HG02759 (cell line): ENCODE measurements around the gene CCM2.
"Not testable (repeated sequence)": the region's sequence is repeated elsewhere in the genome, so short reads cannot be mapped to it uniquely, and the experiment has no call there.

Experiments used
- ATAC-seq: cut with Tn5 transposase; IDR thresholded peaks from one replicate; pipeline ENCODE4 v1.9.1; 2021; ENCODE audit warnings: mild to moderate bottlenecking, moderate library complexity; ENCODE audit not compliant: unreplicated experiment

CCM2 gene

DNA sequence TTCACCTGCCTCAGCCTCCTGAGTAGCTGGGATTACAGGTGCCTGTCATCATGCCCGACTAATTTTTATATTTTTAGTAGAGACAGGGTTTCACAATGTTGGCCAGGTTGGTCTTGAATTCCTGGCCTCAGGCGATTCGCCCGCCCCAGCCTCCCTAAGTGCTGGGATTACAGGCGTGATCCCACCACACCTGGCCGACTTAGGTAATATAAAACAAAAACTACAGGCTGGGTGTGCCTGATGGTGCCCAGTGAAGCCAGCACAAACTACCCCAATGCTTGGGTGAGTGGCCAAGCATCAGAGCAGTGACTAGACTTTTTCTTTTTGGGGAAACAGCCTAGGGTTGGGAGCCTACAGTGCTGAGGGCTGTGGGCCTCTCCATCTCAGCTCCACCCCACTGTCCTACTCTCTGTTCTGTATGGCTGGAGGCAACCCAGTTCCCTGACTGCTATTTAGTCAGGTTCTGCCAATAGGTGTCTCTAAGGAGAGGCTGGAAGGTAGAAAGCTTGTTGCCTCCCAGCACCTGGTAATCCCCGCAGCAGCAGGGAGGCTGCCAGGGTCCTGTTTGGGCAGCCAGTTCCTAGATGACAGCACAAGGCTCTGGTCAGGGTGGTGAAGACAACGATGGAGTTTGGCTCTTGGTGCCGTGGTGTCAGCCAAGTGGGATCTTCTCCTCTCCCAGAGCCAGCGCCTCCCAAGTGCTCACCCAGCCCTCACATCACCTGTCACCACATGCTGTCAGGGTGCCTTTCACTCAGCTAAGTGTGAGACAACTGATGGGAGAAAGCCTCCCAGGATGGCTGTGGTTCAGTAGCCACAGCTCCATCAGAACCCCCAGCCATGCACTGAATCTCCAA, 99.2 kb downstream of the CCM2 start:
- no peak for ATAC-seq

DNA sequence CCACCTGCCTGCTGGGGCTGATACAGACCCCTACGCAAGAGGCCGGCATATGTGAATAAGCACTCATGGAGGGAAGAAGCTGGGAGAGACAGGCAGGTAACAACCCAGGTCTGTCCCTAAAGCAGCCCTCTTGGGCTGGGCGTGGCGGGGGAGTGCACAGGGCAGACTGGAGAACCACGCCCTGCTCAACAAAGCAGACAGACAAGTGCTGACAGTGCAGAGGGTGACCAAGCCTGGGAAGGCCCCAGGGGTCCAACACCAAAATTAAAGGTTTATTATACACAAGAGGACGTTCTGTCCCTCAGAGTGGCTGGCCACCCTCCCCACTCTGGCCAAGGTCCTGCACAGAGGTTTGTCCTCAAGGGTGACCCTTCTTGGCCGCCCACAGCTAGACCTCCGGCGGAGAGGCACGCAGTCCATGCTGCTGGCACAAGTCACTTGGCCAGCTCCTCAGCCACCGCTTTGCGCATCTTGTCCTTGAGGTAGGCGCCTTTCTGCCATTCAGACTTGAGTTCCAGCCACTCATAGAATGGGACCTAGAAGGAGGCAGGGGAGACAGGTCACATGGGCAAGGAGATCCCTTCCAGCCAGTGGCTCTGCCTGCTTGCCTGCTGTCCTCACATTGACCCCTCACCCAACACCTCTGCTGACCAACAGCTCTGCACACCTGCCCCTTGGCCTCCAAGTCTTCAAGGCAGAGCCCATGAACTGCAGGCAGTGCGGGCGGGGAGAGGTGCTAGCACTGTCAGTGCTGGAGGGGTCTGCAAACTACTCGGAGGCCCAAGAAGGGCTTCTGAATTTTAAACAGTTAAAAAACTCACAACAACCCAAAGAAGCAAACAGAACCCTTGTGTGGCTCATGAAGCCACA, 100.1 kb downstream of the CCM2 start:
- no peak for ATAC-seq

DNA sequence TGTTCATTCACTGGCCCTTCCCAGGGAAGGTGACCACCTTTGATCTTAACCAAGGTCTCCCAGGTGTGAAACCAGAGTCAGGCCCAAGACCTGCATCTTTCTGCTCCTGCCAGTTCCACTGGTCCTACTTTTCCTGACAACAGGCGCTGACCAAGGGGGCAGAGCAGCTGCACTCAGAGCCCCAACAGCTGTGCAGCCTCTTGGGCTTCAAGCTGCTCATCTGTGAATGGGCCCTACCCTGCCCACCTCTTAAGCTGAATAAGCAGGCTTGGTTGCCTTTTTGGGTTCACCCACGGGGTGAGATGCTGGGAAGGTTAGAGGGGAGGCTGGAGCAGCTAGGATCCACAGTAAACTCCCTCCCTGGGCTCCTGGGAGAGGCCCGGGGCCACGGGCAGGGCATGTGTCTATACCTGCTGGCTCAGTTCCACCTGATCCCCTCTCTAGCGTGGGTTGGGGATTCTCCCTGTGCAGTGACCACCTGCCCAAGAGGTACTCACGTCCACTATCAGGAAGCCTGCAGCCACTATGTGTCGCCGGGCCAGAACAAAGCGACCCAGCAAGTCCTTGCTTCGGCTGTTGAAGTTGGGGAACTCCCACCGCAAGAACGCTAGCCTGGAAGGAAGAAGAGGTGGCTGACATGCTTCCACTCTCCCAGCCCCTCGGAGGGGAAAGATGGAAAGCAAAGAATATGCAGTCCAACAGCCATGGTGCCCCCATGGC, 100.9 kb downstream of the CCM2 start:
- no peak for ATAC-seq

DNA sequence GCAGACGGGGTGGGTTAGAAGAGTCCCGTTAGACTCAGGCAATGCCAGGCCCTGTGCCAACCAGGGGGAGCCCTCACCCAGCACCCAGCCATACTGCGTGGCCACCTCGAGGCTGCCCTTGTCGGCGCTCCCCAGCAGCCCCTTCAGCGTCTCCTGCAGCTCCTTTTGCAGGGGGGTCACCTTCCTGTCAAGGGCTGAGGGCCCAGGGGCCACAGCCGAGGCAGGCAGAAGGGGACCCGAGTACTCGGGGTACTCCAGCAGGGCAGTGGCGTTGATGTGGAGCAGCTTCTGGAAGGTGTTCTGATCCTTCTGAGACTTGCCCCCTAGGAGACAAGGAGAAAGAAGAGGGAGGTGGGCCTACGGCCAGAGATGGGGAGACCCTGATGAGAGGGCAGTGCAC, 101.7 kb downstream of the CCM2 start:
- ATAC-seq: no peak

DNA sequence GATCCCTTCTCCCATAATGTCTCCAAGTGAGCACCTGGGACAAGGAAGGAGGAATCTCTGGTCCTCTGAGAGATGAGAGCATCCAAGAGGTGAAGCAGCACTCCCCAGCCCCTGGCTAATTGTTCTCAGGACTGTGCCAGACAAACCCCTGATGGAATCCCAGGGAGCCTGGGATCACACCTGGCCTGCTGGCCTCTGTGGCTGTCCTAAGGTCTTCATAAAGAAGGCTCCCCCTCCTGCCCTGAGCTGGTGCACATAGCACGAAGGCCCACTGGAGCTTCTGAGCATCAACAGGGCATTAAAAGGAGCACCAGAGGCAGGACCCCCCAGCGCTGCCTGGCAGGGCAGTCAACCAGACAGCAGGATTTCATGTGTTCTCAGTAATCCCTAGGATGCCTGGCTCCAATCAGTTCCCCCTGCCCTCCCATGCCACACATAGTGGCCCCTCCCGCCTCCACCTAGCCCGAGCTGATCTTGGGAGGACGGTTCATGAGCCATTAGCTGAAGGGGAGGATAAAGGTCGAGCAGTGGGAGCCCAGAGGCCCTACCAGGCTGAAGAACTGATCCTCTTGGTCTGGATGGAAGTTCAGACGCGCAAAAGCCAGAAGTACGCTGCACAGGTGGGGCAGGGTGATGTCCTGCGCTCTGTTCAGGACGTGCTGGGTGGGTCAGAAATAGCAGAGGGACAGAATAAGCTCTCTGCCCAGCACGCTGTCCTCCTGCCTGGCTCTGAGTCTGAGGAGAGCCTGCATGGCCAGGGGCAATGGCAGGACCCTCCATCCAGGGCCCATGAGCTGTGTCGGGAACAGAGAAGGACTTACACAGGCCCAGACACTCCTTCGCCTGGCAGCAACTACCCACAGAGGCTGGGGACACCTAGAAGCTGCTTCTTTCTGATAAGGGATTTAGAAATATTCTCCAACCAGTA, 103.0 kb downstream of the CCM2 start:
- ATAC-seq: no peak

DNA sequence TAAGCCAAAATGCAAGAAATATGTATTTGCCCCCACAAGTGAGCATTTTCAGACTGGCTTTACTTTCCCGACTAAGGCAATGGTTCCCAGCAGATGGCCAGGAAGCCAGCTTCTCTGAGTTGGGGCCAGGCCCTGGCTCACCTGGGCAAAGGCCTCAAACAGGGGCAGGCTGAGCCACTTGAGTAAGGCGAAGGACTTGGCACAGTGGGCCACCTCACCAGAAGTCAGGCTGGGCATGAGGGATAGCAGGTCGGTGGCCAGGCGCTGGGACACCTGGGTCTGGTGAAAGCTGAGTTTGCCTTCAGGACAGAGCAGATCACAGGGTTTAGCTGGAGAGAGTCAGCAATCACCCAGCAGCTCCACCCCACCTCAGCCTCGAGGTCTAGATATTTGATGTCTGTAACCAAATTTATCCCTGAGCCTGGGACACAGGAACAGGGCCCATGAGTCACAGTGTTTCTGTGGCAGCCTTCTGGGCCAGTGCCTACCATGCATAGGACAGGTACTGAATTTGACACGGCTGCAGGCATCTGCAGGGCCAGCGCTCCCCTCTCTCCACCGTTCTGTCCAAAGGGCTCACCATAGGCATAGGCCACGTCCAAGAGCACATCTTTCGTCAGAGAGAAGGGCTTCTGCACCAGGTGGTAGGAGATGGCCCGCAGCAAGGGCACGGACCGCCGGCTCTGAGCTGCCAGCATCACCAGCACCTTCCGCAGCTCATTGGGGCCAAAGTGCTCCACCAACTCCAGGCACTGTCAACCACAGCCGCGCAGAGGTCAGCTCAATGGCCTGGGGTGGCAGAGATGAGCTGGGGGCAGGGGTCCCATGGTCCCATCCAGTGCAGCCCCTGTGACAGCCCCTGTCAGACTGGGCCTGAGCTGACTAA, 104.2 kb downstream of the CCM2 start:
- ATAC-seq: no peak

DNA sequence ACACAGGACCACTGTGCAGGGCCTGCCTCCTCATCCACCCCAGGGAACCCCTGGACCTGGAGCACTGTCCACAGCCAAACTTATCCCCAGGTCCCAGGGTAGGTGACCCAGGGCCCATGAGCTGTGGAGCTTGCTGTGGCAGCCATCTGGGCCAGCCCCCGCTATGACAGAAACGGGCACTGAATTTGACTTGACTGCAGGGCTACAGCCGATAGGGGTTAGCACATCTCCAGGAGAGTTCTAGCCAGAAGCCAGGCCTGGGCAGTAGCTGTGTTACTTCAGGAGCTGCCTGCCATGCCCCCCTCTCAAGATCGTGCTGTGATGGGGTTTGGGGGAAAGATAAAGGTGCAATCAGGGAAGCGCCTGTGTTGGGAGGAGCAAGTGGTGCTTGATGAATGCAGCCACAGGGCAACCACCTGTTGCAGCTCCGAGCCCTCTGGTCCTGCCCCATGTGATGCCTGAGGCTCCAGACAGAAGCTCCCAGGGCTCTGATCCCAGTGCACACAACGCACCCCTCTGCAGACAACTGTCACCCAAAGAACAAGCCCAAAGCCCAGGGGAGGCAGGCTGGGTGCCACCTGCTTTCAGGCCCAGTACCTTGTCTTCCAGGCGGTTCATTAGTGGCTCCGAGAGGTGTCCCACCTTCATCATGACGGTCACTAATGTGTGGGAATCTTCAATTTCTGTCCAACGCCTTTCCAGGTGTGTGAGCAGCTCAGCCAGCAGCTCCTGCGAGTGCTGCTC, 105.0 kb downstream of the CCM2 start:
- ATAC-seq: no peak

DNA sequence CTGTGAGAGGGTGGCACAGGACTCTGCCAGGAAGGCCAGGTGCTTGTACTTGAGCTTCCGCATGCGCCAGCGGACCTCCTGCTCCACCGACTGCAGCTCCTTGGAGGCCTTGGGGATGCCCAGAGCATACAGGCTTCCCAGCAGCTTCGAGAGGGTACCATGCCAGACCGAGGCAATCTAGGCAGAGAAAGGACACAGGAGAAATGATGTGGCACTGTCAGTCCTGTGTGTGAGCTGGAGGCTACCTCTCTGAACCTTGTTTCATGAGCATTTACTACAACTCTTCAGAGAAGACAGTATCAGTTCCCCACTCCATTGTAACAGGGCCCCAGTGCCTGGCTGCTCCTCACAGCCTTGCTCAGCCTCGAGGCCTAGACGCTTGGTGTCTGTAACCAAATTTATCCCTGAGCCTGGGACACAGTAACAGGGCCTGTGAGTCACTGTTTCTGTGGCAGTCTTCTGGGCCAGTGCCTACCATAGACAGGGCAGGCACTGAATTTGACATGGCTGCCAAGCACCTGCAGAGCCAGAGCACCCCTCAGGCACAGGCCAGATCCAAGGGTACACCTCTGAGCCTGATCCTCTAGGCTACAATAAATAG, 105.7 kb downstream of the CCM2 start:
- ATAC-seq: no peak

DNA sequence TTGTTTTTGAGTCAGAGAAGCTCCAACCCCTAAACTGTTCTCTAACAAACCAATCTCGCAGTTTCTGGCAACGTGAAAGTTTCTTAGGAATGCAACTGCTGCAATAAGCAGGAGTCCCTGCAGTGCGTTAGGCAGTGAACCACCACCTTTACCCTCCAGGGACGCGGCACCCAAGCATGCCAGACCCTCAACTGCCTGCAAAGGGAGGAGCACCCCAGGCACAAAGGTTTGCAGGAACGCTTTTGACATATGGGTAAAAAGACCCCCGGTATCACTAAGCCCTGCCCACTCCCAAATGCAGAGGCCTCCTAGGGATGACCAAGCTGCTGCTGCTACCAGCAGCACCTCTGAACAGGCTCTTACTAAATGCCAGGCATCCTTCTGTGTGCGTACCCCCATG, 106.8 kb downstream of the CCM2 start:
- ATAC-seq: no peak

DNA sequence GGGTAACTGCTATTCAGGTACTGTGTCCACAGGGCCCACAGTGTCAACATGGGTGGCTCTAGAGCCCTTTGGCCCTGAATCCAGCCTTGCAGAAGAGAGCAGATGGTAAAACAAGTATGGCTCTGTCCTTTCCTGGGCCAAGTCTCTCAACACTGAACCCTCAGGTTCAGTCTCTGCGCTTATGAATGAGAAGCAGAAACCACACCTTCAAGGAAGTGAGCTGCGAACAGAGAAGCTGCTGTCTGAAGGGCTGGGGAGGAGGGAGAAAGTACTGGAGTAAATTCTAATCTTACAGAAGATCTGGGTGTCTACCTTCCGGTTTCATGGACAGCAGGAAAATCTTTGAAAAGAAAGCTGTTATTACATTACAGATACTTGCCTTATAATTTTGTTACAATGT, 107.4 kb downstream of the CCM2 start:
- ATAC-seq: no peak

DNA sequence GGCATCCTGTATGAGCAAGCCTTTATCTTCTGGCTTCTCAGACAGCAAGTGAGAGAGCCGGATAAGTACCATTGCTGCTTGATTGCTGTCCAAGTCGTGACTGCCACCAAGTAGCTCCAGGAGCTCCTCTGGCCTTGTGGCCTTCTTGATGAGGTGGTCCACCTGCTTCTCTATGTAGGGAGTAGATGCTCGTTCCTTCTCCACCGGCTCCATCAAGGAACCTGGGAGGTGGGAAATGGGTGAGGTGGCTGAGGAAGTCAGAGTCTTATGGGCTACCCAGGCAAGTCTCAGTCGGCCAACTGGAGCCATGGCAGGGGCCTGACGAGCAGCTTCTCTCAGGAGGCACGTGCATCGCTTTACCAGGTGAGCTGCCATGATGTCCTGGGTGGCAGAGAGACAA, 108.9 kb downstream of the CCM2 start:
- ATAC-seq: no peak

DNA sequence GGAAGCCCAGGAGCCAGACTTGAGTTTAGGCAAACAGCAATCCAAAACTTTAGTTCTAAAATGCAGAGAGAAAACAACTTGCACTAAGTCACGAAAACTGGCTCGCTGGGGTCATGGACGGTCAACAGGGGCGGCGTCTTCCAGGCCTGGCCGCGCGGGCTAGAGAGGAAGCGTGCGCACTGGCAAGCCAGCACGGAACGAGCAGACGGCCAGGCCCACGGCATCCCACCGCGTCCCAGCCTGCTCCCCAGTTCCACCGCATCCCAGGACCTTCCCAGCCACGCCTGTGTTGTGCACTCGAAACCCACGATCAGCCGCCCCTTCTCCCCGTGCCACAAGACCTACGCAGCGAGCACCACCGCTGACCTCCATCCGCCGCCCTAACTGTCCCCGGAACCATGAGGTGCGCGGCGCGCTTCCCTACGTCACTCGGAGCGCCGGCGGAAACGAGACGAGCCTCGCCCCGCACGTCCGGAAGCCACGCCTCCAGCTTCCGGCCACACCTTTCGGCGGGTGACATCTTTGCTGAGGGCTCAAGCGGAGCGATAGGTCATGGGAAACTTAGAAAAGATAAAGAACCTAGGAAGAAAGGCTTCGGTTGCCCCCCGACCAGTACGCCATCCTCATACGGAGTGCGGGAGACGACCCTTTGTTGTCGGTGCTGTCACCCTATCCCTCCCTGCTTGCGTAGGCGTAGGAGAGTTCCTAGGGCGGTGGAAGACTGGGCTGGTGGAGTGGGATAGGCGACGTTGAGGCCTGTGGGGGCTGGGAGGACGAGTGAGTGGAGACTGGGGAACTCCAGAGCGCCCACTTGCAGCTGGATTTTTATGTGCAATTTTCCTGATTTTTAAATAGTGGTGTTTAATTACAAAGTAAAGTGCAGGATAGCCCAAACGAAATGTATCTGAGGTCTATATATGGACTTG, 111.6 kb downstream of the CCM2 start, which contains the start of gene TBRG4:
TSS of gene TBRG4 (minus strand) at position 400 of the 926 bp plus-strand sequence. CDS start 2,460 bp downstream, outside the sequence.
- peak; percentile 94 for ATAC-seq

DNA sequence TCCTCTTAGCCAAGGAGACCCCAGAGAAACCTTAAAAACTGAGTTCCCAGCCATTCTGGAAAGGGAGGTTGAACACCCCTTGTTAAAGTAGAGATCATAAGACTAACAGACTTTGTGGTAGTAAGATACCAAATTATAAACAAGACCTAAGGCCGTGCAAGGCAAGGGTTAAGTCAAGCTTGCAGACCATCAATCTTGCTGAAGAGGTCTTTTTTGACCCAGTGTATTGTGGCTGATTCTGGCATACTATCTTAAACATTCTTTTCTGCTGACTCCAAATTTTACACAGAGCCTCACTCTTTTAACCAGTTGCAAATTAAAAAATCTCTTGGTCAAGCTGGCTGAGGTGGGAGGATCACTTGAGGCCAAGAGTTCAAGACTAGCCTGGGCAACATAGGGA, 112.6 kb downstream of the CCM2 start:
- no peak for ATAC-seq

DNA sequence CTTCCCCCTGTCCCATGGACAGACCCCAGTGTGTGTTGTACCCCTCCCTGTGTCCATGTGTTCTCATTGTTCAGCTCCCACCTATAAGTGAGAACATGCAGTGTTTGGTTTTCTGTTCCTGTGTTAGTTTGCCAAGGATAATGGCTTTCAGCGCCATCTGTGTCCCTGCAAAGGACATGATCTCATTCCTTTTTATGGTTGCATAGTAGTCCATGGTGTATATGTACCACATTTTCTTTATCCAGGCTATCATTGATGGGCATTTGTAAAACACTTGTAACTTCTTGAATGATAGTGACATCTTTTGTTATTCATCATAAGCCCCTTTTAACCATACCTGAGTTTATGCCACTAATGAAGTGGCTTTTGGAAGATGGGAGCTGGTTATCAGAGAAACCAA, 114.3 kb downstream of the CCM2 start:
- ATAC-seq: not testable (repeated sequence)

DNA sequence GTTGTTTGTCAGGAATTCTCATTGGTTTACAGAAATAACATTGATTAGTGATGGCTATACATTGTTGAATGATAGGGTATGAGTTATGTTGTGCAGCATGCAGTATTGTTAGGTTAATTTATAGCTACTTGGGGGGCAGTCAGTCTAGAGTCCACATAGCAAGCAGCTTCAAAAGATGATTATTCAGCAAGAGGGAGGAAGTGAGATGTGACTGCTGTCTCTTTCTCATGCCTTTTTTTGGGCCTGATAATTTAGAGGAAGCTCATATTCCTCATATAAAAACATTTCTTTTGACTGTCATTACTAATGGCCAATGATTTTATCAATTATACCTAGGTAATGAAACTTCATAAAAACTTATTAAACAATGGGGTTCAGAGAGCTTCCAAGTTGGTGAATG, 114.9 kb downstream of the CCM2 start:
- no peak for ATAC-seq

DNA sequence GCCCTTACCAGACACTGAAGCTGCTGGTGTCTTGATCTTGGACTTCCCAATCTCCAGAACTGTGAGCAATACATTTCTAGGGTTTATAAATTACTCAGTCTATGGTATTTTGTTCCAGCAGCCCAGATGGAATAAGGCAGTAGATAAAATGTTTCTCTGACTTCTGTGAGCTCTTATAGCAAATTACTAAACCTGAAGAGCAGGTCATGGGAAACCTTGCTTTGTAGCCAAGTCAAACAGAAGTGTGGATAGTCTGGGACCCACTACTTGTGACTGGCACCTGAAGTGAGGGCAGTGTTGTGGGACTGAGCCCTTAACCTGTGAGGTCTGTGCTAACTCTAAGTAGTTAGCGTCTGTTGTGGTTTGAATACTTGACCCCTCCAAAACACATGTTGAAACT, 116.0 kb downstream of the CCM2 start:
- ATAC-seq: no peak

DNA sequence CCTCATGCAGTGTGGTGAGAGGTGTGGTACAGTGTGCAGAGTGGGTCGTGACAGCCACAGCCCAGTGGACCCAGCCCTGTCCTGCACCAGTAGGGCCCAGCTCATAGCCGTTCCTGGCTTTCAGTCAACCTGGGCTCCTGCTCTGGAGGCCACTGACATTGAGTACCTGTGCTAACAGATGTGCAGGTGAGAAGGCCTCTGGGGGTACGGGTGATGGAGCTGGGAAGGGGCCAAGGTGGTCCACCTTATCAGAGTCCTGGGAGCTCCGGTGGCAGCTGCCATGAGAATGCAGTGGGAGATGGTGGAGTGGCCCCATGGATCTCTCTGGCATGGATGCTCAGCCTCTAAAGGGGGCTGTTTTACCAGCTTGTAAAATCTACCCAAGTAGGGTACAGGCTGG, 117.6 kb downstream of the CCM2 start:
- ATAC-seq: no peak
